GM19395 (cell line): ENCODE data around the gene TRAFD1.

Source experiments
- ATAC-seq: cut with Tn5 transposase; IDR thresholded peaks from one replicate; pipeline ENCODE4 v1.9.1; 2021; ENCODE audit warnings: mild to moderate bottlenecking, moderate library complexity; ENCODE audit not compliant: unreplicated experiment

Gene TRAFD1

DNA sequence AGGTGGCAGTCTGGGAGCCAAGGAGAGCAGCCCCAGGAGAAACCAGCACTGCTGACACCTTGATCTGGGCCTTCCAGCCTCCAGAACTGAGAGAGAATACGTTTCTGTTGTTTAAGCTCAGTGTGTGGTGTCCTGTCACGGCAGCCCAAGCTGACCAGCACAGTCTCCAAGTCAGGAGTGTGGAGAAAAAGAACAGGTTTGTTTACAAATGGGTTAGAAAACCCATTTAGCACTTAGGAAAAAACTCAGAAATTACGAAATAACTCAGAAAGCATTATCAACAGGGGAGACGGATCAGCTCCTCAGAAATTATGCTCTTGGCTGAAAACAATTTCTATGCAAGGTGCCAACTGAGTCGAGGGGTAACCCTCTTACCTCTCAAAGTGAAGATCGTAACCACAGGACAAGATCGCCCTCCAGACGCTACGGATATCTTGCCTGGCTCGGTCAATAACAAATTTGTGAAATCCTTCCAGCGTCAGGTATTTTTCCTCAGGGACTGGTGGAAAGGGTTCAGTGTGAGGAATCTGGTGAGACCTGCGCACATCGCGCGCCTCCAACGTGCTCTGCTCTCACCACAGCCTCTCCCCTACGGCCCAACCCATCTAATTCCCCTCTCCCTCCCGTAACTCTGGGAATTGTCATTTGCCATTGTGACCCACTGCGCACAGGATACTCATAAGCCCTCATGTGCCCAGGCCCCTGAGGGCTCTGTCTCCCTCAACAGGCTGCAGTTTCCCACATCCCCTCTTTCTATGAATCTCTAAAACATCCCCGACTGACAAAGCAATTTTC is 50.2 kb downstream of the TRAFD1 start:
- ATAC-seq: no peak

- ATAC-seq: no peak
These were observed 51.1 kb downstream of the TRAFD1 start for GRCh38 chr12:112176321-112177010.

DNA sequence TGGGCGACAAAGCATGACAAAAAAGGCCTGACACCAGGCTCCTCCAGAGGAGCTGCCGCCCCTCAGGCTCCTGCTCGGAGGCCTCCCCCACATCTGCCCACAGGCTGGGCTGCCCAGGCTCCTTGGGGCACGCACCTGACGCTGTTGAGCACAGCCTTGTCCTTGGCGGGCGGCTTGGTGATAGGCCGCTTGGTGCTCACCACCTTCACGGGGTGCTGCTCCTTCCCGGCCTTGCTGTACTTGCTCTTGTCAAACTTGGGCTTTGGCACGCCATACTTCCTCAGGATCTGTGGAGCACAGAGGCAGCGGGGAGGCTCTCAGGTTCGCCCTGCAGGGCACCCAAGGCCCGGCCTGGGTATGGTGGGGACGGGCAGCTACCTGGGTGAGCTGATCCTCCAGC is 53.4 kb downstream of the TRAFD1 start:
- ATAC-seq: no peak

DNA sequence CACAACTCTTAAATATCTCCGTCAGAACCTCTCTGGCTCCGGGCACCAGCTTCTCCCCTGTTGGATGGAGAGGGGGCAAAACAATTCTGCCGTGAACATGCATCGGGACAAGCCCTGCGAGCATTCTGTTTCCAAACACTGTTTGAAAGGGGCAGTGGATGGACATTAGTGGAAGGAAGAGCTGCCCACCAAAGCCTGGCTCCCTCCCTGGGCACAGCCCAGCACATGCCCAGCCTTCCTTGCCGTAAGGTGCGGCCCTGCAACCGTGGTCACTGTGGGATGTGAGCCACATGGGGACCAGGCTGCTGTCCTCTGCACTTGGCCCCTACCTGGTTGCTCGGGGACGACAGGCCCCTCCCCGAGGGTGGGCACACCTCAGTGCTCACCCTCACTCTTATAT is 54.0 kb downstream of the TRAFD1 start:
- no peak for ATAC-seq

GRCh38 chr12:112179916-112180315 is 54.6 kb downstream of the TRAFD1 start:
- ATAC-seq: no peak

- no peak for ATAC-seq
These were observed 55.1 kb downstream of the TRAFD1 start for GRCh38 chr12:112180422-112180821.

DNA sequence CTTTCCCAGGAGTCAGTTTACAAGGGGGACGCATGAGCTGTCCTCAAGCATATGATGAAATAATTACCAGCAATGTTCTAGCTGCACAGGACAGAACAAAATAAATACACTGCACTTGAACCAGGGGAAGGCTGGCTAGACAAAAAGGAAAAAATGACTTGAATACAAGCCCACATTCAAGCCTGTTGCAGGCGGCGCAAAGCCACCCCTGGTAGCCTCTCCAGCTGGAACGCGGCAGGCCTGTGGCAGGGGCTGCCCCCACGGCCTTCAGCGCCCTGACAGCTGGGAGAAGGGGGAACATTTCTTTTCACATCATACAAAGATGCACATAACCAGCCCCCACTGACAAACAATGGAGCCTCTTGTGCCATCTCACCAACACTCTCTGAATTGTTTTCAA is 57.1 kb downstream of the TRAFD1 start:
- no peak for ATAC-seq

- no peak for ATAC-seq
These were observed 58.0 kb downstream of the TRAFD1 start for GRCh38 chr12:112183141-112184021.

- no peak for ATAC-seq
These were observed 58.9 kb downstream of the TRAFD1 start for GRCh38 chr12:112184056-112184887.

DNA sequence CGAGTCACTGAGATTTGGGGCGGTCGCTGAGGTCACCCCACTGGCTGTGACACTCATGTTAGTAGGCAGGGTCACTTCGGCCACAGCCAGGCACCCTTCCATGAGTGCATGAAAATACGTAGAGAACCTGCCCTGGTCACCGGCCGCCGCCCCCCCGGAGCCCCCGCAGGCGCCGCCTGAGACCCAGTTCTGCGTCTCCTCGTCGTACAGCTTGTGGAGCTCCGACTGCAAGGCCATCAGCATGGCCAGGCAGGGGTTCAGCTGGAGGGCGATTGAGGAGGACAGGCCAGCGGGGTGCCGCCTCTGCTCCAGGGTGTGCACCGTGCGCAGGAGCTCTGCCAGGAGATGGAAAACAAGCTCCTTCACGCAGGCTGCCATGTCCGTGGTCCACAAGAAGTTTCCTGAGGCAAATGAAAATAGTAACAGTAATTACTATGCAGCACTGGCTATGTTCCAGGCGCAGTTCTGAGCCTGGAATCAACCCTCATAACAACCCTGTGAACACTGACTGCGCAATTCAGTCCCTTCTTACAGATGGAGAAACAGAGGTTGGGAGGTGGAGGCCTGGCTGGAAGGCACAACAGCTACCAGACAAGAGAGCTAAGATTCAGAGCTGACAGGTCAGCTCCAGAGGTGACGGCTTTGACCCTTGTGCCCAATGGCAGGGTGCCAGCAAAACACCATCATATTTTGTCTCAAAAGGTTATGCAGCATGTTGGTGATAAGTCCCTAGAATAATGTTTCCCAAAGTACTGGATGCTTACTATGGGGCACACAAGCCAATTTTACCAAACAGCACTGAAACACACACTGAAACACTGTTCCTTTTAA is 59.9 kb downstream of the TRAFD1 start:
- no peak for ATAC-seq

- no peak for ATAC-seq
These were observed 62.9 kb downstream of the TRAFD1 start for GRCh38 chr12:112188130-112188830.

DNA sequence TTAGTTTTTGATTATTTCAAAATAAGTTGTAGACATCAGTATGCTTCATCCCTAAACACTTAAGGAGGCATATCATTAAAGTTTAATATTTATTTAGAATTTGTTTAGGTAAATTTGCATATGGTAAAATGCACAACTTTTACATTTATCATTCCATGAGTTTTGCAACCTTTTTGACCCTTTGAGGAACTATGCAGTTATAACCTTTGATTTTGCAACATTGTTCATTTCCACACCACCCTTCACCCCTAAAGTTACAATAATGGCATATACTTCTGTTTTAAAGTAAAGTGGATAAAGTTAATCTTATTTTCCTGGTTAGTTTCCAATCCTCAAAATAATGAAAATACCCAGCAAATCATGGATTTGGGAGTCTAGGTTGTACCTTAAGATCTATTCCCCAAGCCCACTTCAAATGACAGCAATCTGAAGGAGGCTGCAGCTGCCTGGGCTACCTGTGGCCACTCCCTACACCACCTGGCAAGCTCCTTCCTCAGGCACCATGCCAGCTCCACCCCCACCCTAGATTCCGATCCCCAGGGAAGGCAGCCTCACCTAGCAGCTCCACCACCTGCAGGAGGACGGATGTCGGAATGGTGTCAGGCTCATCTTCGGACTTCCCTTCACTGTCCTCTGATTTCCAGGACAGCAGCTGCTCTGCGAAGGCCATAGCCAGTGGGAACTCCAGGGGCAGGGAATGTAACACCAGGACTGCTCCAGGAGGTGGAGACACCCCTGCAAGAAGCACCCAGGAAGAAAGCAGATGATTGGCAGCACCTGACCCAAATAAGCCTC is 65.1 kb downstream of the TRAFD1 start:
- no peak for ATAC-seq

DNA sequence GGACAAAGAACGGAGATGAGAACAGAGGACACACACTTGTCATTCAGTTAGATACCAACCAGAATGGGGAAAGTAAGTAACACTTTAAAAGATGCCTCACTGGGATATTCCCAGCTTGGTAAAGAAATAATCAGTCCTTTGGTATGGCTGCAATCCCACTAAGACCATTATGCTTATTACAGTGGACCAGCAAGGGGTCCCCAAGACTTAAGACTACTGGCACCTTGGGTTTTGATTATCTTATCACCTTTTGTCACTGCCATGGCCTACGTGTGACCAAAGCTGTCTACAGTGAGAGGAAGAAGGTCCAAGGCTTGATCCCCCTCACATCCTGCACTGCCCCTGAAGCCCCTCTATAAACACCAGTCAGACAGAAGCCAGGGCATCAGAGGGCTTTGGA is 65.8 kb downstream of the TRAFD1 start:
- ATAC-seq: no peak

DNA sequence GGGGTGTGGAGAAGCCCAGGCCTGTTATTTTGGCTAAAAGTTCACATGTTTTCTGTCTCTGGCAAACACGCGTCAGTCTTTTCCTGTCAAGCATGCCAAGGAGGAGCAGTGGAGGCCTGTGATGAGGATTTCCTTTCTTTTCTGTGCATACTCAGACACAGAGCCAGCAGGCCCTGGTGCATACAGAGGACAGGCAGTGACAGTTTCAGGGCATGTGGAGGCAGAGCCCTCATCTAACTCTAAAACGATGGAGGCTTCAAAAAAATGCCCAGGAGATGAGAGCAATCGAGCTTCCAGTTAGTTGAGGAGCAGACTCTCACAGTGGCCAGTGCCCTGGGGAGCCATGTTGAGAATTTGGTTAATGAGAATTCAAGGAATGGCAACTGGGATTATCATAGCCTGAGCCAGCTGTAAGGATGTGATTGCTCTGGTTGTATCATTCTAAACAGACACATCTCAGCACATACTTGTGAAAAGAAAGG is 66.5 kb downstream of the TRAFD1 start:
- no peak for ATAC-seq

GRCh38 chr12:112192475-112192874 is 67.1 kb downstream of the TRAFD1 start:
- ATAC-seq: no peak

DNA sequence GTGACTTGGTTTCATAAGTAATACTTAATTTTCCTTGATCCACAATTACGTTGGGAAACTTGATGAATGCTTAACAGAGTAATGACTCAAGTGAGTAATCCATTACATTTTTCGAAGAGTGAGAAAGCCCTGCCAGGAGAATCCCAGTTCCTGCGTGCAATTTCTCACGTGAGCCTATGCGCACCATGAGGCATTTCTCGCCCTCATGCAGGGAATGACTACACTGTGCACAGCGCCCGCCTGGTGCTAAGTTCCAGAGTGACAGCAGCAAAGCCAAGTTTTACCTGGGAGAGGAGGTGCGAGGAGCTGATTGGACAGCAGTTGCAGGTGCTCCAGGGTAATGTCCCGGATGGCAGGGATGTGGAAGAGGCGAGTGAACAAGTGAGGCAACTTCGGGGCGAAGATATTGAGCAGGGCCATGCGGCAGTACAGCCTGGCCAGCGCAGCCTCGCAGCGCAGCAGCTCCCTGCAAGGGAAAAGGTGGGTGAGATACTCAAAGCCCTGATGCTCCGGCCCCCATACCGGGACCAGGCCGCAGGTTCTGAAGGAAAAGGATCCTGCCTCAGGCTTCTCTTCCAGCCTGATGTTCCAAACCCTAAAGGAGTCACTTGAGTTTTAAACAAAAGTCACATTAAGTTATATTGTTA is 69.4 kb downstream of the TRAFD1 start:
- ATAC-seq: no peak

DNA sequence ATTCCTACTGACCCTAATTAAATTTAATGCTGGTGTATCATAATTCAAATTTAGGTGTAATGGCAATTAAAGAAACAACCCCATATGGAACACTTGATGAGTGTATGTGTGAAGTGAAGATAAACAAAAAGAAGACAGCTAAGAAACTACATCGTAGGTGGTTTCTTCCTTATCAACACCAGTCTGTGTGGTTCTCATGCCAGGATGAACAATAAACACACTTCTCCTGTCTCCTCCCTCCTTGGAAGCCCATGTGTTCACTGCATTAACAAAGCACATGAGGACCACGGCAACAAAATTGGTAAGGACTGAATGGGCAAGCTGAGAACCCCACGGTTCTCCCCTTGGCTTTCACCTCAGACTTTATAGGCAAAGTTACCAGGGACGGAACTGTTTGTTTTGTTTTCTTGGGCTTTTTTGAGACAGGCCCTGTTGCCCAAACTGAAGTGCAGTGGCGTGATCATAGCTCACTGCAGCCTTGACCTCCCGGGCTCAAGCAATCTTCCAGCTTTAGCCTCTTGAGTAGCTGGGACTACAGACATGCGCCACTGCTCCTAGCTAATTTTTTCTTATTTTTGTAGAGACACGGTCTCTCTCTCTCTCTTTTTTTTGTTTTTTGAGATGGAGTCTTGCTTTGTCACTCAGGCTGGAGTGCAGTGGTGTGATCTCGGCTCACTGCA is 71.0 kb downstream of the TRAFD1 start:
- ATAC-seq: no peak
